Liver (tissue), 3 donors: ENCODE results near the gene FAM53C.
A peak's percentile ranks its signal among the peaks of the same experiment; 100 is the strongest.

Experiments used
- CTCF ChIP-seq: fragments of 150-350 bp; IDR thresholded peaks from 2 replicates; pipeline ENCODE4 v1.5.1; 2017; ENCODE audit warnings: improper control_type of control experiment, low read depth, low read length; ENCODE audit not compliant: missing input control
- HNF4G ChIP-seq: IDR thresholded peaks from 2 replicates; pipeline ENCODE4 v1.6.1; 2016; ENCODE audit warnings: antibody characterized with exemption
- MAX ChIP-seq: IDR thresholded peaks from 2 replicates; pipeline ENCODE4 v1.6.1; 2016; ENCODE audit warnings: antibody characterized with exemption
- RAD21 ChIP-seq, 2 donors: IDR thresholded peaks; 2 replicates each; pipeline ENCODE4 v1.6.1; 2016; ENCODE audit warnings: antibody characterized with exemption in 2 of 2, mild to moderate bottlenecking in 2 of 2
- REST ChIP-seq: IDR thresholded peaks from 2 replicates; pipeline ENCODE4 v1.6.1; 2016; ENCODE audit warnings: antibody characterized with exemption, mild to moderate bottlenecking
- SP1 ChIP-seq: IDR thresholded peaks from 2 replicates; pipeline ENCODE4 v1.6.1; 2018; ENCODE audit warnings: antibody characterized with exemption, mild to moderate bottlenecking
- TAF1 ChIP-seq: conservative IDR thresholded peaks from 2 replicates; pipeline ENCODE4 v1.6.1; 2016; ENCODE audit warnings: antibody characterized with exemption, mild to moderate bottlenecking
- YY1 ChIP-seq: IDR thresholded peaks from 2 replicates; pipeline ENCODE4 v1.6.1; 2016; ENCODE audit warnings: antibody characterized with exemption, mild to moderate bottlenecking
- donor health status: healthy.
- donor health status: healthy.

GRCh38 chr5:138353560-138354080 lies 15.6 kb downstream of the FAM53C start:
- no peak for TF ChIP-seq TAF1
- no peak for TF ChIP-seq CTCF
- no peak for TF ChIP-seq REST
- TF ChIP-seq YY1 = peak; percentile 30
- no peak for TF ChIP-seq RAD21 (IDR thresholded peaks at IDR 0.05)
- TF ChIP-seq MAX = no peak
- no peak for TF ChIP-seq HNF4G
- no peak for TF ChIP-seq SP1
